MM.1S (cell line): ENCODE results near the gene MBD2.
A peak's percentile ranks its signal among the peaks of the same experiment; 100 is the strongest.

Source experiments
- DNase-seq: peaks from one replicate; pipeline ENCODE4 v3.0.0-alpha.2; 2015
- H2AFZ ChIP-seq: fragments of 300-600 bp; sonication (generic); 2 replicates; pipeline ENCODE4 v1.6.0; 2016; ENCODE audit warnings: antibody characterized with exemption, low read length
- H3F3A ChIP-seq: fragments of 300-600 bp; sonication (generic); 2 replicates; pipeline ENCODE4 v1.6.1; 2016; ENCODE audit warnings: mild to moderate bottlenecking, antibody characterized with exemption, low read length, moderate library complexity, mixed read lengths; ENCODE audit not compliant: insufficient read depth
- H3K27ac ChIP-seq: fragments of 300-600 bp; sonication (generic); 2 replicates; pipeline ENCODE4 v1.5.1; 2016; ENCODE audit warnings: mild to moderate bottlenecking, low read length
- H3K27me3 ChIP-seq: fragments of 300-600 bp; sonication (generic); replicated peaks from 2 replicates; pipeline ENCODE4 v1.6.0; 2016; ENCODE audit warnings: low read length; ENCODE audit not compliant: insufficient read depth
- H3K36me3 ChIP-seq: fragments of 300-600 bp; sonication (generic); replicated peaks from 2 replicates; pipeline ENCODE4 v1.6.1; 2016; ENCODE audit warnings: mild to moderate bottlenecking, low read length, mixed read lengths; ENCODE audit not compliant: insufficient read depth
- H3K4me1 ChIP-seq: fragments of 300-600 bp; sonication (generic); 2 replicates; pipeline ENCODE4 v1.6.1; 2016; ENCODE audit warnings: low read length, mixed read lengths
- H3K4me2 ChIP-seq: fragments of 300-600 bp; sonication (generic); 2 replicates; pipeline ENCODE4 v1.6.0; 2016; ENCODE audit warnings: low read depth, low read length
- H3K4me3 ChIP-seq: fragments of 300-600 bp; sonication (generic); 2 replicates; pipeline ENCODE4 v1.5.1; 2016; ENCODE audit warnings: low read length, mixed read lengths
- H3K79me2 ChIP-seq: fragments of 300-600 bp; sonication (generic); 2 replicates; pipeline ENCODE4 v1.6.1; 2016; ENCODE audit warnings: mixed run types, low read length, mixed read lengths
- H3K9ac ChIP-seq: fragments of 300-600 bp; sonication (generic); 2 replicates; pipeline ENCODE4 v1.6.1; 2016; ENCODE audit warnings: low read length, mixed read lengths
- H3K9me2 ChIP-seq: fragments of 300-600 bp; sonication (generic); replicated peaks from 2 replicates; pipeline ENCODE4 v1.6.1; 2016; ENCODE audit warnings: mild to moderate bottlenecking, low read length, mixed read lengths; ENCODE audit not compliant: insufficient read depth
- H3K9me3 ChIP-seq: fragments of 300-600 bp; sonication (generic); replicated peaks from 2 replicates; pipeline ENCODE4 v1.6.1; 2016; ENCODE audit warnings: mild to moderate bottlenecking, low read length, mixed read lengths; ENCODE audit not compliant: insufficient read depth
- H4K20me1 ChIP-seq: fragments of 300-600 bp; sonication (generic); 2 replicates; pipeline ENCODE4 v1.6.1; 2016; ENCODE audit warnings: mild to moderate bottlenecking, low read length, moderate library complexity, mixed read lengths; ENCODE audit not compliant: insufficient read depth
- CTCF ChIP-seq: fragments of 300-600 bp; sonication (generic); IDR thresholded peaks from 2 replicates; pipeline ENCODE4 v1.5.1; 2016; ENCODE audit warnings: antibody characterized with exemption, low read length, mixed read lengths
- EZH2 ChIP-seq: fragments of 300-600 bp; sonication (generic); optimal IDR thresholded peaks from 2 replicates; pipeline ENCODE3; 2017; ENCODE audit warnings: low read depth, mild to moderate bottlenecking, antibody characterized with exemption, low read length, mixed read lengths
- EZH2phosphoT487 ChIP-seq: fragments of 300-600 bp; sonication (generic); IDR thresholded peaks from 2 replicates; pipeline ENCODE4 v1.6.1; 2018; ENCODE audit warnings: antibody characterized with exemption, low read length

MBD2 gene

GRCh38 chr18:54181856-54182602, 42.4 kb downstream of the MBD2 start:
- Histone ChIP-seq H3K27me3 (no peaks in the 10 kb centered on the region), H3K9me3 (no peaks in the 10 kb centered on the region), H3K4me2 (no peak overlapping the region), H3K9me2 (no peaks in the 10 kb centered on the region), H2AFZ (no peak overlapping the region), H3K4me3 (no peak overlapping the region), H3K4me1 (peaks cover 46% of the 10 kb centered on the region), H3F3A (peaks cover 27% of the 10 kb centered on the region), H3K36me3 (0 out of 2 replicates have a peak, but pooled peaks cover 3% of the 10 kb centered on the region), H3K79me2 (peaks cover 72% of the 10 kb centered on the region), H4K20me1 (no peaks in the 10 kb centered on the region), H3K27ac (no peak overlapping the region; the same call in 1 of the 2 replicates), H3K9ac (no peak overlapping the region)
- DNase-seq = no peak
- TF ChIP-seq EZH2 (no peak), EZH2phosphoT487 (no peak), CTCF (no peak)

- Histone ChIP-seq H3K27me3 (no peaks in the 10 kb centered on the region), H3K36me3 (0 out of 2 replicates have a peak, but pooled peaks cover 3% of the 10 kb centered on the region), H3K9me3 (no peaks in the 10 kb centered on the region), H3F3A (peaks cover 17% of the 10 kb centered on the region), H2AFZ (no peak overlapping the region), H3K79me2 (peaks cover 92% of the 10 kb centered on the region), H3K4me2 (peak overlapping the region; percentile 70), H3K4me1 (peaks cover 41% of the 10 kb centered on the region), H4K20me1 (no peaks in the 10 kb centered on the region), H3K4me3 (peak overlapping the region; percentile 5; the same call in 1 of the 2 replicates), H3K9me2 (no peaks in the 10 kb centered on the region), H3K9ac (peak overlapping the region; percentile 26; the same call in 1 of the 2 replicates), H3K27ac (peak overlapping the region; percentile 75; the same call in 1 of the 2 replicates)
- peak; percentile 43 for DNase-seq
- TF ChIP-seq EZH2 (no peak), CTCF (peak; percentile 37), EZH2phosphoT487 (no peak)
Observed at GRCh38 chr18:54173980-54174630, 50.4 kb downstream of the MBD2 start.

- no peak overlapping the region for H2AFZ ChIP-seq
- H3K27ac ChIP-seq = peak overlapping the region; percentile 75; the same call in 1 of the 2 replicates
- H3K9me2 ChIP-seq = no peaks in the 10 kb centered on the region
- DNase-seq = no peak
- H3K36me3 ChIP-seq = 0 out of 2 replicates have a peak, but pooled peaks cover 3% of the 10 kb centered on the region
- peaks cover 17% of the 10 kb centered on the region for H3F3A ChIP-seq
- H4K20me1 ChIP-seq = no peaks in the 10 kb centered on the region
- H3K4me1 ChIP-seq = peaks cover 47% of the 10 kb centered on the region
- no peaks in the 10 kb centered on the region for H3K9me3 ChIP-seq
- peak overlapping the region; percentile 26; the same call in 1 of the 2 replicates for H3K9ac ChIP-seq
- no peaks in the 10 kb centered on the region for H3K27me3 ChIP-seq
- H3K79me2 ChIP-seq = peaks cover 89% of the 10 kb centered on the region
- no peak overlapping the region for H3K4me3 ChIP-seq
- no peak for TF ChIP-seq EZH2phosphoT487
- TF ChIP-seq EZH2 = no peak
- no peak for TF ChIP-seq CTCF
- H3K4me2 ChIP-seq = peak overlapping the region; percentile 70
Observed at GRCh38 chr18:54173250-54173649, 51.2 kb downstream of the MBD2 start.
